Upper lobe of left lung (tissue), 6 donors: ENCODE data around the gene GGNBP2. TPM values are rescaled to one million over a fixed set of nuclear protein-coding genes. Genes with fewer than 3 reads are reported as not detected.
"Not testable (repeated sequence)": the region's sequence is repeated elsewhere in the genome, so short reads cannot be mapped to it uniquely, and the experiment has no call there.

Experiments
- ATAC-seq, 2 donors: fragments of 200-7000 bp; cut with Tn5 transposase; one replicate each; pipeline ENCODE4 v1.9.1; 2022; ENCODE audit warnings: mild to moderate bottlenecking in 2 of 2, moderate library complexity in 2 of 2; ENCODE audit not compliant: low FRiP score in 2 of 2
- DNase-seq, 2 donors: peaks; one replicate each; pipeline ENCODE4 v3.0.0-alpha.2; 2019 to 2020
- H3K27ac ChIP-seq, 4 donors: fragments of 200-600 bp; sonication (generic); one replicate each; pipeline ENCODE4 v1.5.1; 2016 to 2019
- H3K27me3 ChIP-seq, 4 donors: fragments of 200-600 bp; sonication (generic); one replicate each; pipeline ENCODE4 v1.5.1; 2017 to 2019
- H3K36me3 ChIP-seq, 4 donors: fragments of 200-600 bp; sonication (generic); one replicate each; pipeline ENCODE4 v1.5.1; 2016 to 2019
- H3K4me1 ChIP-seq, 4 donors: fragments of 200-600 bp; sonication (generic); one replicate each; pipeline ENCODE4 v1.5.1; 2018 to 2019
- H3K4me3 ChIP-seq, 4 donors: fragments of 200-600 bp; sonication (generic); one replicate each; pipeline ENCODE4 v1.5.1; 2017 to 2019; ENCODE audit warnings: mild to moderate bottlenecking in 2 of 4, moderate library complexity in 1 of 4
- H3K9me3 ChIP-seq, 4 donors: fragments of 200-600 bp; sonication (generic); one replicate each; pipeline ENCODE4 v1.5.1; 2018 to 2019
- CTCF ChIP-seq, 6 experiments: fragments of 450-650 bp in 4 of 6; fragments of 200-600 bp in 2 of 6; sonication (generic) in 2 of 6; IDR thresholded peaks; one replicate each; pipeline ENCODE4 v1.5.1; 2016 to 2019; ENCODE audit warnings: antibody characterized with exemption in 6 of 6
- EP300 ChIP-seq, 4 donors: sonication (generic); formaldehyde crosslinking; IDR thresholded peaks; one replicate each; pipeline ENCODE4 v1.5.1; 2017; ENCODE audit warnings: antibody characterized with exemption in 4 of 4, control low read depth in 2 of 4
- POLR2A ChIP-seq, 4 donors: fragments of 450-650 bp; IDR thresholded peaks; one replicate each; pipeline ENCODE4 v1.5.1; 2016 to 2017; ENCODE audit warnings: antibody characterized with exemption in 4 of 4, mild to moderate bottlenecking in 2 of 4
- POLR2AphosphoS5 ChIP-seq, 2 donors: sonication (generic); formaldehyde crosslinking; IDR thresholded peaks; one replicate each; pipeline ENCODE4 v1.5.1; 2017; ENCODE audit warnings: antibody characterized with exemption in 2 of 2
- WGBS, 2 donors: methylation state at CpG; one replicate each; pipeline ENCODE4 v1.1.5; 2017 to 2018; 5-methylcytosine and 5-hydroxymethylcytosine counted together
- total RNA-seq, 6 donors: library from RNA; depleted of rRNA in 4 of 6; stranded (reverse); fragments of >200 nt in 4 of 6; gene quantifications; one replicate each; pipeline versions ENCODE4 v1.1.0 to v1.2.1, GENCODE V29; 2016 to 2021
- donor health status: DM: no; HTN: no; CAD: no; lungs with moderate emphysema.
- donor health status: DM: no; HTN: yes; CAD: no; lungs with severe emphysema.

The GGNBP2 gene
- total RNA-seq, 6 donors from 2014 or later, result 36.8 to 101 (median 70.0) TPM

GRCh38 chr17:36506831-36507230 lies 37.9 kb upstream of the GGNBP2 start:
- Histone ChIP-seq H3K4me1 (no peaks in the 10 kb centered on the region), H3K27ac (no peak overlapping the region), H3K4me3 (no peak overlapping the region), H3K36me3 (peaks cover 0 to 73% (median 43%) of the 10 kb centered on the region in 4 donors), H3K27me3 (no peaks in the 10 kb centered on the region), H3K9me3 (no peaks in the 10 kb centered on the region)
- DNase-seq (no peak), ATAC-seq (no peak)
- TF ChIP-seq POLR2A (IDR thresholded peaks at IDR 0.05) (no peak), EP300 (IDR thresholded peaks at IDR 0.05) (no peak), POLR2AphosphoS5 (IDR thresholded peaks at IDR 0.05) (no peak), CTCF (IDR thresholded peaks at IDR 0.05) (no peak)
- 94 to 99% methylated on average over 9 to 11 of the region's 11 CpGs for WGBS, 2 donors

GRCh38 chr17:36507266-36507665 lies 37.5 kb upstream of the GGNBP2 start:
- H3K36me3 ChIP-seq, result peaks cover 0 to 73% (median 40%) of the 10 kb centered on the region in 4 donors
- H3K4me1 ChIP-seq, result no peaks in the 10 kb centered on the region
- no peak overlapping the region for H3K4me3 ChIP-seq
- TF ChIP-seq POLR2A (IDR thresholded peaks at IDR 0.05), result no peak
- no peak for TF ChIP-seq POLR2AphosphoS5 (IDR thresholded peaks at IDR 0.05)
- TF ChIP-seq EP300 (IDR thresholded peaks at IDR 0.05), result no peak
- TF ChIP-seq CTCF (IDR thresholded peaks at IDR 0.05), result no peak
- no peaks in the 10 kb centered on the region for H3K27me3 ChIP-seq
- no peaks in the 10 kb centered on the region for H3K9me3 ChIP-seq
- H3K27ac ChIP-seq, result no peak overlapping the region
- DNase-seq (no peak), ATAC-seq (no peak)
- 96 to 99% methylated on average over 5 to 6 of the region's 6 CpGs for WGBS, 2 donors

GRCh38 chr17:36508439-36508838 lies 36.3 kb upstream of the GGNBP2 start:
- 92 to 96% methylated on average over 2 of the region's 2 CpGs for WGBS, 2 donors
- H3K27me3 ChIP-seq, DNase-seq, ATAC-seq, H3K9me3 ChIP-seq, H3K4me3 ChIP-seq, H3K27ac ChIP-seq, H3K4me1 ChIP-seq: not testable (repeated sequence)
- peaks cover 0 to 79% (median 36%) of the 10 kb centered on the region in 4 donors for H3K36me3 ChIP-seq

- Histone ChIP-seq H3K9me3 (no peaks in the 10 kb centered on the region), H3K27ac (no peak overlapping the region), H3K36me3 (peaks cover 0 to 75% (median 29%) of the 10 kb centered on the region in 4 donors), H3K27me3 (no peaks in the 10 kb centered on the region), H3K4me1 (no peaks in the 10 kb centered on the region), H3K4me3 (no peak overlapping the region)
- TF ChIP-seq EP300 (IDR thresholded peaks at IDR 0.05), result no peak
- TF ChIP-seq POLR2AphosphoS5 (IDR thresholded peaks at IDR 0.05), result no peak
- no peak for TF ChIP-seq CTCF (IDR thresholded peaks at IDR 0.05)
- TF ChIP-seq POLR2A (IDR thresholded peaks at IDR 0.05), result no peak
- 95 to 97% methylated on average over 6 to 9 of the region's 9 CpGs for WGBS, 2 donors
- no peak for DNase-seq
- no peak for ATAC-seq
These were observed 35.3 kb upstream of the GGNBP2 start for GRCh38 chr17:36509272-36509985.

- WGBS, 2 donors, result 89 to 97% methylated on average over 10 to 14 of the region's 14 CpGs
- Histone ChIP-seq H3K36me3 (peaks cover 0 to 74% (median 27%) of the 10 kb centered on the region in 4 donors), H3K4me3 (no peak overlapping the region), H3K27me3 (no peaks in the 10 kb centered on the region), H3K27ac (no peak overlapping the region), H3K4me1 (no peaks in the 10 kb centered on the region), H3K9me3 (no peaks in the 10 kb centered on the region)
- TF ChIP-seq CTCF (IDR thresholded peaks at IDR 0.05) (no peak), EP300 (IDR thresholded peaks at IDR 0.05) (no peak)
- ATAC-seq (no peak), DNase-seq (no peak)
These were observed 34.1 kb upstream of the GGNBP2 start for GRCh38 chr17:36510636-36511035.
